22Rv1 (cell line): ENCODE measurements around the gene BCAS2.
A peak's percentile ranks its signal among the peaks of the same experiment; 100 is the strongest.

Source experiments
- H3K27ac ChIP-seq: fragments of 450-650 bp; 2 replicates; pipeline ENCODE4 v1.5.1; 2017
- ZFX ChIP-seq: fragments of 450-650 bp; IDR thresholded peaks from 2 replicates; pipeline ENCODE4 v1.6.1; 2017; ENCODE audit warnings: antibody characterized with exemption, borderline replicate concordance
- TF ChIP-seq, protein P1 (sequence below): fragments of 450-650 bp; IDR thresholded peaks from 2 replicates; pipeline ENCODE4 v1.5.1; 2017; ENCODE audit warnings: mild to moderate bottlenecking

The BCAS2 gene

GRCh38 chr1:114558544-114558943 lies 22.9 kb downstream of the BCAS2 start:
- no peak overlapping the region for H3K27ac ChIP-seq
- TF ChIP-seq ZFX: no peak
- TF ChIP-seq, protein P1, sequence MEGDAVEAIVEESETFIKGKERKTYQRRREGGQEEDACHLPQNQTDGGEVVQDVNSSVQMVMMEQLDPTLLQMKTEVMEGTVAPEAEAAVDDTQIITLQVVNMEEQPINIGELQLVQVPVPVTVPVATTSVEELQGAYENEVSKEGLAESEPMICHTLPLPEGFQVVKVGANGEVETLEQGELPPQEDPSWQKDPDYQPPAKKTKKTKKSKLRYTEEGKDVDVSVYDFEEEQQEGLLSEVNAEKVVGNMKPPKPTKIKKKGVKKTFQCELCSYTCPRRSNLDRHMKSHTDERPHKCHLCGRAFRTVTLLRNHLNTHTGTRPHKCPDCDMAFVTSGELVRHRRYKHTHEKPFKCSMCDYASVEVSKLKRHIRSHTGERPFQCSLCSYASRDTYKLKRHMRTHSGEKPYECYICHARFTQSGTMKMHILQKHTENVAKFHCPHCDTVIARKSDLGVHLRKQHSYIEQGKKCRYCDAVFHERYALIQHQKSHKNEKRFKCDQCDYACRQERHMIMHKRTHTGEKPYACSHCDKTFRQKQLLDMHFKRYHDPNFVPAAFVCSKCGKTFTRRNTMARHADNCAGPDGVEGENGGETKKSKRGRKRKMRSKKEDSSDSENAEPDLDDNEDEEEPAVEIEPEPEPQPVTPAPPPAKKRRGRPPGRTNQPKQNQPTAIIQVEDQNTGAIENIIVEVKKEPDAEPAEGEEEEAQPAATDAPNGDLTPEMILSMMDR: peak; percentile 61

DNA sequence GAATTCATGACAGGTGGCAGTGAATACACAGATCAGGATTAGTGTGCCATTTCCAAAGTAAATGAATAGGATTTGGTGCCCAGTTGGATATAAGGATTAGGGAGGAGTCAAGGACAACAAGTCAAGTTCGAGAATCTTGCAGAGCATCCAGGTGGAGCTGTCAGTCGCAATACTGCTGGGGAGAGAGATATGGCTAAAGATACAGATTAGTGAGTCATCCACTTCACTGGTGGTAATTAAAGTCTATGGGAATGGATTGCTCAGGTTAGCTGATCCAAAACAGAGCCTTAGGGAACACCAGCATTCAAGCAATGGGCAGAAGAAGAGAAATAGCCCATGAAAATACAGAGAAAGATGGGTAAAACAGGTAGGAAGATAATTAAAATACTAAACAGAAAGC lies 26.8 kb downstream of the BCAS2 start:
- no peak for TF ChIP-seq ZFX
- TF ChIP-seq, protein P1: no peak
- no peak overlapping the region for H3K27ac ChIP-seq

- H3K27ac ChIP-seq: no peak overlapping the region
- no peak for TF ChIP-seq ZFX
- TF ChIP-seq, protein P1: no peak
Measured at GRCh38 chr1:114552106-114552639, 29.2 kb downstream of the BCAS2 start.

- TF ChIP-seq, protein P1: no peak
- TF ChIP-seq ZFX: no peak
- no peak overlapping the region for H3K27ac ChIP-seq
Measured at GRCh38 chr1:114551400-114551799, 30.0 kb downstream of the BCAS2 start.

- H3K27ac ChIP-seq: no peak overlapping the region
- no peak for TF ChIP-seq ZFX
Measured at GRCh38 chr1:114550336-114550735, 31.1 kb downstream of the BCAS2 start.

DNA sequence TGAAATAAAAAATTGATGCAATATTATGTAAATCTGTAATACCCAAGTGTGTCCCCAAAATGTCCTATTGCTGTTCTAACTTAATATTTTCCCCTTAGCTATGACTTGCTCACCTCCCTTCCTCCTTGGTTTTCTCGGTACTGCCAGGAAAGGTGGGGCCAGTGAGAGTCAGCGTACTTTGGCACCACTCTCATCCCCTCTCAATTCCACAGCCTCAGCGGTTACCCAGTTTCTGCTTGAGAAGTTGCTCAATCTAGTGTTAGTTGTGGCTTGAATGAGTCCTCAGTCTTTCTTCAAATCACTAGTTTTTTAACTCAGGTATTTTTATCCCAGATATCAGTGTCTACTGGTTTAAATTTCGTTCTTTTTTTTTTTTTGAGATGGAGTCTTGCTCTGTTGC lies 32.3 kb downstream of the BCAS2 start:
- TF ChIP-seq ZFX: no peak
- TF ChIP-seq, protein P1: no peak
- no peak overlapping the region for H3K27ac ChIP-seq

- no peak overlapping the region for H3K27ac ChIP-seq
- TF ChIP-seq, protein P1: no peak
- TF ChIP-seq ZFX: no peak
Measured at GRCh38 chr1:114547076-114547475, 34.3 kb downstream of the BCAS2 start.

DNA sequence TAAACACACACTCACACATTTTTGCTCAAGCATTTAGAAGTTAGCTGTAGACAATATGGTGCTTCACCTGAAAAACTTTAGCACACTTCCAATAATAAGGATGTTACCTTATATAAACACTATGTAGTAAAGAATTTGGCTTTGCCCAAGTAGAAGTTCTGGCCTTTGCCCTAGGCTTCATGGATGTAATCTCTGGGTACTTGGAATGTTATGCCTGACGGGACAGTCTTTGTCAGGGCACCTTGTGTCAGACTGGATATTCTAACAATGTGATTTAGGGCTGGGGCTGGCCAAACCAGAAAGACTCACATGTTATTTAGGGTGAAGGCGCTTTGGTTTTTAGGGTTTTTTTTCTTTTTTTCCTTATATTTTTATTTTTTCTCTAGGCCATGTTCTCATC lies 35.6 kb downstream of the BCAS2 start:
- TF ChIP-seq ZFX: no peak
- TF ChIP-seq, protein P1: no peak
- H3K27ac ChIP-seq: no peak overlapping the region
